ENCODE data around the gene MTM1. TPM values are rescaled to one million over a fixed set of nuclear protein-coding genes. Genes with fewer than 3 reads are reported as not detected.

Gene MTM1
- total and polyA plus RNA-seq, 4 donors, result 13.2 to 26.7 (median 16.2) TPM

DNA sequence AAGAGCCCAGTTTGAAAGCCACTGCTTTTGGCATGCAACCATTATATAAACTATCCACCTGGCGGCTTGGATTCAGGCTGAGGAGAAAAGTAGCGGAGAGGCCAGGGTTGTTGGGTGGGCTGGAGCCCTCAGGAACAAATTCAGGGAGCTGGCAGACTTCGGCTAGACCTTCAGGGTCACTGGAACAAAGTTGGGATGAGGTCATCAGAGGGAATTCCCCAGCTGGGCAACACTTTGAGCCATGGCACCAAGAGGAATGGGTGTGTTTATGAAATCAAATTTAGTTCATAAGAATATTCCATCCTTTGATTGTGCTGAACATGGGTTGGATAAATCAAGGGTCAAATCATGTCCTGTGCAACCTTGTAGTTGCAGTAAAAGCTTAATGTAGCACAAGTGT, 146.8 kb downstream of the MTM1 start:
- Histone ChIP-seq H3K4me3 (ENCODE audit: low read depth, low read length) (no peak overlapping the region), H3K4me1 (ENCODE audit: control insufficient read depth, insufficient read depth, low read length) (peaks cover 4% of the 10 kb centered on the region), H3K27me3 (ENCODE audit: control insufficient read depth, insufficient read depth, low read length) (no peaks in the 10 kb centered on the region), H3K27ac (ENCODE audit: low read depth, low read length) (no peak overlapping the region), H3K9me3 (ENCODE audit: control insufficient read depth, insufficient read depth, low read length) (no peaks in the 10 kb centered on the region), H3K36me3 (ENCODE audit: control insufficient read depth, insufficient read depth, low read length) (no peaks in the 10 kb centered on the region)
- 49% methylated on average over 3 of the region's 3 CpGs for WGBS (ENCODE audit: insufficient coverage)
- no peak for DNase-seq (ENCODE audit: low read depth in 4 of 6, low spot score in 6 of 6)

DNA sequence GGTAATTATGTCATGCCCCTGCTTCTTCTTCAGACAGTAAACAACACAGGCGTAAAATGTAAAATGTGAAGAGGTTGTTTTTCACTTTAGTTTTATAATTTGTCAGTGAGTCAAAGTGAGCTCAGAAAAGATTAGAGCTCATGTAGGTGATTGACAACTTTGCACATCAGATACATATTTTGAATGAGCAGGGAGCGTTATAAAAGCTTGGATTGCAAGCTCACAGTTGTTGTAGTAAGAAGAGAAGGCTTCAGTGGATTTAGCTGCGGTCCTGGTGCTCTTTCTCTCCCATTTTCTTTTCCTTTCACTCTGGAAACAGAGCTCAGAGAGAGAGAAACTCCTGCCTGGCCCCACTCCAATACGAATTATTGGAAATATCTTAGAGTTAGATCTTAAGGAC, 151.2 kb downstream of the MTM1 start:
- WGBS (ENCODE audit: insufficient coverage), result no CpG with 5 or more reads among the region's 4 CpGs

More for the DNA sequence above, 151.2 kb downstream of the MTM1 start:
- peaks cover 4% of the 10 kb centered on the region for H3K4me1 ChIP-seq (ENCODE audit: control insufficient read depth, insufficient read depth, low read length)
- no peaks in the 10 kb centered on the region for H3K27me3 ChIP-seq (ENCODE audit: control insufficient read depth, insufficient read depth, low read length)
- H3K4me3 ChIP-seq (ENCODE audit: low read depth, low read length), result no peak overlapping the region
- no peaks in the 10 kb centered on the region for H3K9me3 ChIP-seq (ENCODE audit: control insufficient read depth, insufficient read depth, low read length)
- H3K27ac ChIP-seq (ENCODE audit: low read depth, low read length), result no peak overlapping the region
- H3K36me3 ChIP-seq (ENCODE audit: control insufficient read depth, insufficient read depth, low read length), result no peaks in the 10 kb centered on the region
- DNase-seq (ENCODE audit: low read depth in 4 of 6, low spot score in 6 of 6), result no peak

Other genes starting within 250 kb of the MTM1 start
- 1 to 10 TPM; 5.5 to 9.3 TPM for gene MAMLD1, start 205.3 kb upstream of the MTM1 start, total RNA-seq
- 10 to 100 TPM; 33.7 to 39.4 TPM for gene MAMLD1, start 205.3 kb upstream of the MTM1 start, polyA plus RNA-seq (ENCODE audit: insufficient read length in 2 of 2)
- 10 to 100 TPM; 19.4 to 27.6 TPM for gene MTMR1, start 124.8 kb downstream of the MTM1 start, total RNA-seq
- 10 to 100 TPM; 34.3 to 35.2 TPM for gene MTMR1, start 124.8 kb downstream of the MTM1 start, polyA plus RNA-seq (ENCODE audit: insufficient read length in 2 of 2)